A673 (cell line): Measurements from ENCODE around the gene DLEU7. TPM values are rescaled to one million over a fixed set of nuclear protein-coding genes. Genes with fewer than 3 reads are reported as not detected.

ENCODE experiments used
- BruUV-seq: library from RNA; stranded (reverse); fragments of 400-500 nt; replicated peaks from 2 replicates; lab custom pipeline; 2021; lab: Mats Ljungman, UMichigan
- CTCF ChIA-PET: fragments of 300-600 bp; sonication (Branson Sonifier 250); formaldehyde crosslinking; loops from one replicate; lab custom pipeline; 2022; ENCODE audit warnings: antibody characterized with exemption; lab: Charles Lee
- POLR2A ChIA-PET: fragments of 300-600 bp; sonication (Branson Sonifier 250); formaldehyde crosslinking; loops from one replicate; lab custom pipeline; 2022; ENCODE audit warnings: antibody characterized with exemption; ENCODE audit not compliant: low non-redundant PET; lab: Charles Lee
- DNase-seq: peaks from one replicate; pipeline ENCODE4 v3.0.0-alpha.2; 2015; ENCODE audit warnings: low spot score
- H3K27ac ChIP-seq: fragments of 200-600 bp; sonication (generic); 2 replicates; pipeline ENCODE4 v1.5.1; 2016; ENCODE audit warnings: mixed run types, low read depth, mild to moderate bottlenecking, mixed read lengths, antibody characterized with exemption, low read length; ENCODE audit not compliant: poor library complexity, severe bottlenecking
- H3K27me3 ChIP-seq: fragments of 200-600 bp; sonication (generic); replicated peaks from 2 replicates; pipeline ENCODE4 v1.6.1; 2017; ENCODE audit warnings: mixed run types, low read depth, mild to moderate bottlenecking, mixed read lengths, antibody characterized with exemption, low read length; ENCODE audit not compliant: insufficient read depth, poor library complexity
- H3K36me3 ChIP-seq: fragments of 200-600 bp; sonication (generic); 2 replicates; pipeline ENCODE4 v1.6.1; 2016; ENCODE audit warnings: mixed run types, mild to moderate bottlenecking, mixed read lengths, antibody characterized with exemption, low read length; ENCODE audit not compliant: insufficient read depth, poor library complexity, severe bottlenecking
- H3K4me1 ChIP-seq: fragments of 200-600 bp; sonication (generic); 2 replicates; pipeline ENCODE4 v1.6.1; 2017; ENCODE audit warnings: mixed run types, mild to moderate bottlenecking, mixed read lengths, antibody characterized with exemption, low read length; ENCODE audit not compliant: insufficient read depth, poor library complexity, severe bottlenecking
- H3K4me3 ChIP-seq: fragments of 200-600 bp; sonication (generic); 2 replicates; pipeline ENCODE4 v1.5.1; 2016; ENCODE audit warnings: low read depth, mixed run types, mild to moderate bottlenecking, mixed read lengths, low read length; ENCODE audit not compliant: poor library complexity, severe bottlenecking
- H3K9me3 ChIP-seq: fragments of 200-600 bp; sonication (generic); 2 replicates; pipeline ENCODE4 v1.6.1; 2016; ENCODE audit warnings: mixed run types, low read depth, mild to moderate bottlenecking, mixed read lengths, antibody characterized with exemption, low read length; ENCODE audit not compliant: poor library complexity, severe bottlenecking
- EZH2 ChIP-seq: fragments of 200-600 bp; sonication (generic); IDR thresholded peaks from 2 replicates; pipeline ENCODE4 v1.6.1; 2017; ENCODE audit warnings: borderline replicate concordance, low read depth, mild to moderate bottlenecking, mixed read lengths, antibody characterized with exemption, low read length; ENCODE audit not compliant: poor library complexity, severe bottlenecking
- intact Hi-C: fragments of 100-400 bp; cut with micrococcal nuclease; formaldehyde crosslinking; loops from one replicate; pipeline ENCODE4 v1.10.0; 2022; ENCODE audit not compliant: unreplicated experiment
- total RNA-seq: library from RNA; stranded (reverse); gene quantifications from 2 replicates; pipeline ENCODE4 v1.2.3, GENCODE V29; 2021
- TF ChIP-seq, protein P1 (sequence below): fragments of 300-800, 200-600 bp; sonication (generic); conservative IDR thresholded peaks from 2 replicates; pipeline ENCODE4 v1.5.1; 2017; ENCODE audit warnings: low read depth, mild to moderate bottlenecking, antibody characterized with exemption, low read length, moderate library complexity, mixed read lengths

DLEU7 gene
- total RNA-seq, 1 experiment from 2014 or later, result not detected

DNA sequence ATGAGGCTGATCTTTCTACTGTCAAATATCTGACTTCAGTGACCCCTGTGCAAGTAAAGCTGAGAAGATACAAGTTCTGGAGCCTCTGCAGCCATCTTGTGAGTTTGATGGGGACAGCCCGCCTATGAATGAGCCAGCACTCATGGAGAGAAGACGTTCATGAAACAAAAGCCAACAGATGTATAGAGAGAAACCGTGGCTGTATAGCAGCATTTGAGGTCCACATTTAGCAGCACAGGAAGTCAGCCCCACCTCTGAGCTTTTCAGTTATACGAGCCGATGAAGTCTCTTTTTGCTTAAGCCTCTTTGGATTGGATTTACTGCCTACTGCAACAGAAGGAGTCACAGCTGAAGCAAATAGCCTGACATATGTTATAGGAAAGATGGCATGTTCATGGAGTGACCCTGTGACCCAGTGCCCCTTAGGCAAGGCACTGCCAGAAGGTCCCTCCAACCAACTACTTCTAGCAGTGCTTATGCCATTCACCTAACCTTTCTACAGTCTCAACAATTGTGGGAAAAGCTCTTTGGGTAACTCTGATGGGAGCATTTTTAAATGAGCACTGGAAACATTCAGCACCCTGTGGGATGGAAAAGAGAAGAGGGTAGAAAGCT is 3.5 kb upstream of the DLEU7 start:
- TF ChIP-seq EZH2, result no peak
- TF ChIP-seq, protein P1, sequence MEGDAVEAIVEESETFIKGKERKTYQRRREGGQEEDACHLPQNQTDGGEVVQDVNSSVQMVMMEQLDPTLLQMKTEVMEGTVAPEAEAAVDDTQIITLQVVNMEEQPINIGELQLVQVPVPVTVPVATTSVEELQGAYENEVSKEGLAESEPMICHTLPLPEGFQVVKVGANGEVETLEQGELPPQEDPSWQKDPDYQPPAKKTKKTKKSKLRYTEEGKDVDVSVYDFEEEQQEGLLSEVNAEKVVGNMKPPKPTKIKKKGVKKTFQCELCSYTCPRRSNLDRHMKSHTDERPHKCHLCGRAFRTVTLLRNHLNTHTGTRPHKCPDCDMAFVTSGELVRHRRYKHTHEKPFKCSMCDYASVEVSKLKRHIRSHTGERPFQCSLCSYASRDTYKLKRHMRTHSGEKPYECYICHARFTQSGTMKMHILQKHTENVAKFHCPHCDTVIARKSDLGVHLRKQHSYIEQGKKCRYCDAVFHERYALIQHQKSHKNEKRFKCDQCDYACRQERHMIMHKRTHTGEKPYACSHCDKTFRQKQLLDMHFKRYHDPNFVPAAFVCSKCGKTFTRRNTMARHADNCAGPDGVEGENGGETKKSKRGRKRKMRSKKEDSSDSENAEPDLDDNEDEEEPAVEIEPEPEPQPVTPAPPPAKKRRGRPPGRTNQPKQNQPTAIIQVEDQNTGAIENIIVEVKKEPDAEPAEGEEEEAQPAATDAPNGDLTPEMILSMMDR, result no peak
- H3K9me3 ChIP-seq, result no peaks in the 10 kb centered on the region
- intact Hi-C loops, result no loop called here
- no peaks in the 10 kb centered on the region for H3K36me3 ChIP-seq
- no TSS peak for BruUV-seq
- DNase-seq, result no peak
- H3K4me1 ChIP-seq, result no peaks in the 10 kb centered on the region
- no peaks in the 10 kb centered on the region for H3K27me3 ChIP-seq
- POLR2A ChIA-PET, result no interaction called here
- CTCF ChIA-PET, result no interaction called here
- no peak overlapping the region for H3K4me3 ChIP-seq
- H3K27ac ChIP-seq, result no peak overlapping the region

- no peaks in the 10 kb centered on the region for H3K9me3 ChIP-seq
- CTCF ChIA-PET, result no interaction called here
- TF ChIP-seq, protein P1, result no peak
- no peak for TF ChIP-seq EZH2
- POLR2A ChIA-PET, result no interaction called here
- no TSS peak for BruUV-seq
- H3K4me1 ChIP-seq, result no peaks in the 10 kb centered on the region
- H3K36me3 ChIP-seq, result no peaks in the 10 kb centered on the region
- intact Hi-C loops, result no loop called here
- H3K27ac ChIP-seq, result no peak overlapping the region
- DNase-seq, result no peak
- H3K4me3 ChIP-seq, result no peak overlapping the region
- no peaks in the 10 kb centered on the region for H3K27me3 ChIP-seq
Observed at GRCh38 chr13:50845211-50845610, 1.7 kb upstream of the DLEU7 start.

DNA sequence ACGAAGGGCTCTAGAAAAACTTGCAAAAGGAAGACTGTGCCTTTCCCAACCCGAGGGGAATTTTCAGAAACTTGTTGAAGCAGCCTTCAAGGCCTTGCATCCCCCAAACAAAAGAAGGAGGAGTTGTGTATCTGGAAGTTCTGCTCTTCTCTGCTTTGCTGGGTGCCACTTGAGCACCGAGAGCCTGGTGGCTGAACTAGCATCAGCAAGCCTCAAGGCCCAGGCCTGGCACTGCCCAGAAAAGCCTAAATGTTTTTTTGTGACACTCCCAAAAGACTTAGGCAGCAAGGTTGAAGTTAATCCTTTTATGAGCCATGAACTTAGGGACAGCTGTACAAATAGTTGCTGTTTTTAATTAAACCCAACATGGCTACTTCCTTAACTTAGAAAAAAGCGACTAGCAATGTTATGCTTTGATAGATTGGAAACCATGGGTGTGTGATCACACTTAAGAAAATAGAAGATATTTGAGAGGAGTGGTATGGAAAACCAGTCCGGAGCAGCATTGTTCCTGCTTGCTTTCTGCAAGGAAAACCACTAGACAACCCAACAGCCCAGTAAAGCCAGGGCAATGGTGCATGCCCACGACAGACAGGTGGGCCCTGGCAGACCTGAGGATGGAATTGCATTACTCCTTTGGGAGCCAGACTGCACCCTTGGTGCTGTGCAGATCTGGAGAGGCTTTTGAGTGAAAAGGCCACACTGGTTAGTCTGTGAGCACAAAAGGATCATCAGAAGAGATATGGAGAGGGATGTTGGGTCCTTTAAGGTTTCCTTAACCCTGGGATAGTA is 788 bp upstream of the DLEU7 start:
- ChIA-PET CTCF (no interaction called here), POLR2A (no interaction called here)
- intact Hi-C loops, result no loop called here
- Histone ChIP-seq H3K9me3 (no peaks in the 10 kb centered on the region), H3K4me3 (no peak overlapping the region), H3K36me3 (no peaks in the 10 kb centered on the region), H3K4me1 (no peaks in the 10 kb centered on the region), H3K27me3 (no peaks in the 10 kb centered on the region), H3K27ac (no peak overlapping the region)
- no peak for TF ChIP-seq EZH2
- TF ChIP-seq, protein P1, result no peak
- DNase-seq, result peak; percentile 4
- BruUV-seq, result no TSS peak
